IMR-90 (cell line): ENCODE results near the gene MYH6. TPM values are rescaled to one million over a fixed set of nuclear protein-coding genes. Genes with fewer than 3 reads are reported as not detected.

Experiments used
- ATAC-seq: fragments of 200-7000 bp; cut with Tn5 transposase; 2 replicates; pipeline ENCODE4 v1.9.1; 2020; ENCODE audit warnings: low read depth, mild to moderate bottlenecking, moderate library complexity
- BruUV-seq: library from RNA; stranded (reverse); fragments of 400-500 nt; replicated peaks from 2 replicates; lab custom pipeline; 2021; lab: Mats Ljungman, UMichigan
- CTCF ChIA-PET: fragments of 300-600 bp; formaldehyde crosslinking; extraction: SDS; loops from one replicate; lab custom pipeline; 2021; ENCODE audit warnings: antibody characterized with exemption; lab: Yijun Ruan, JAX
- POLR2A ChIA-PET: fragments of 300-600 bp; sonication (Branson Sonifier 250); formaldehyde crosslinking; loops from one replicate; lab custom pipeline; 2022; ENCODE audit warnings: antibody characterized with exemption; ENCODE audit not compliant: unreplicated experiment; lab: Charles Lee
- DNase-seq: peaks from one replicate; pipeline ENCODE4 v3.0.0; 2013
- H2AFZ ChIP-seq: replicated peaks from 2 replicates; pipeline ENCODE3; 2013; ENCODE audit warnings: low read length, mild to moderate bottlenecking; ENCODE audit not compliant: poor library complexity
- H2AK5ac ChIP-seq: 2 replicates; pipeline ENCODE4 v1.6.1; 2013; ENCODE audit warnings: low read depth, low read length, inconsistent platforms
- H2AK9ac ChIP-seq: replicated peaks from 2 replicates; pipeline ENCODE3; 2013; ENCODE audit warnings: mild to moderate bottlenecking, low read depth, low read length, moderate library complexity; ENCODE audit not compliant: poor library complexity
- H2BK120ac ChIP-seq: 2 replicates; pipeline ENCODE4 v1.6.1; 2013; ENCODE audit warnings: low read depth, low read length, inconsistent platforms
- H2BK15ac ChIP-seq: 3 replicates; pipeline ENCODE4 v1.6.1; 2013; ENCODE audit warnings: low read depth, low read length, inconsistent platforms
- H2BK20ac ChIP-seq: 2 replicates; pipeline ENCODE4 v1.6.1; 2013; ENCODE audit warnings: low read depth, mild to moderate bottlenecking, inconsistent platforms, low read length, moderate library complexity
- H2BK5ac ChIP-seq: 2 replicates; pipeline ENCODE4 v1.6.1; 2013; ENCODE audit warnings: mild to moderate bottlenecking, low read depth, low read length, inconsistent platforms; ENCODE audit not compliant: poor library complexity, severe bottlenecking
- H3K14ac ChIP-seq: replicated peaks from 2 replicates; pipeline ENCODE4 v1.6.1; 2013; ENCODE audit warnings: low read depth, low read length, inconsistent platforms
- H3K18ac ChIP-seq: 2 replicates; pipeline ENCODE4 v1.6.1; 2013; ENCODE audit warnings: low read depth, low read length, control low read depth
- H3K23ac ChIP-seq: 2 replicates; pipeline ENCODE4 v1.6.1; 2013; ENCODE audit warnings: low read depth, low read length, inconsistent platforms
- H3K27ac ChIP-seq: 2 replicates; pipeline ENCODE4 v1.5.1; 2013; ENCODE audit warnings: mild to moderate bottlenecking, control low read depth, low read length; ENCODE audit not compliant: insufficient read depth
- H3K27me3 ChIP-seq: 2 replicates; pipeline ENCODE4 v1.6.1; 2013; ENCODE audit warnings: low read length; ENCODE audit not compliant: control insufficient read depth, insufficient read depth
- H3K36me3 ChIP-seq: 2 replicates; pipeline ENCODE4 v1.6.1; 2013; ENCODE audit warnings: low read length, mixed read lengths; ENCODE audit not compliant: control insufficient read depth, insufficient read depth
- H3K4ac ChIP-seq: 2 replicates; pipeline ENCODE4 v1.6.1; 2013; ENCODE audit warnings: low read depth, low read length, inconsistent platforms
- H3K4me1 ChIP-seq: 2 replicates; pipeline ENCODE4 v1.6.1; 2013; ENCODE audit warnings: low read length, mixed read lengths; ENCODE audit not compliant: control insufficient read depth, insufficient read depth
- H3K4me2 ChIP-seq: 2 replicates; pipeline ENCODE4 v1.6.1; 2013; ENCODE audit warnings: low read depth, mild to moderate bottlenecking, control low read depth, low read length, moderate library complexity
- H3K4me3 ChIP-seq: 2 replicates; pipeline ENCODE4 v1.5.1; 2013; ENCODE audit warnings: low read depth, mild to moderate bottlenecking, control low read depth, low read length, moderate library complexity; ENCODE audit not compliant: insufficient read depth
- H3K56ac ChIP-seq: 2 replicates; pipeline ENCODE4 v1.6.1; 2013; ENCODE audit warnings: low read length, inconsistent platforms; ENCODE audit not compliant: insufficient read depth; ENCODE audit errors: extremely low read depth
- H3K79me1 ChIP-seq, 2 experiments: 2 replicates each; pipeline ENCODE4 v1.6.1; 2013; ENCODE audit warnings: low read length in 2 of 2, inconsistent platforms in 1 of 2, low read depth in 1 of 2
- H3K9ac ChIP-seq: 2 replicates; pipeline ENCODE4 v1.6.1; 2013; ENCODE audit warnings: low read depth, low read length, control low read depth
- H3K9me1 ChIP-seq: 2 replicates; pipeline ENCODE4 v1.6.1; 2013; ENCODE audit warnings: low read length, inconsistent platforms; ENCODE audit not compliant: insufficient read depth
- H3K9me3 ChIP-seq: 2 replicates; pipeline ENCODE4 v1.6.1; 2013; ENCODE audit warnings: low read length; ENCODE audit not compliant: control insufficient read depth, insufficient read depth
- H4K20me1 ChIP-seq: 2 replicates; pipeline ENCODE4 v1.6.1; 2013; ENCODE audit warnings: low read length, inconsistent platforms; ENCODE audit not compliant: insufficient read depth
- H4K5ac ChIP-seq: 2 replicates; pipeline ENCODE4 v1.6.1; 2013; ENCODE audit warnings: mild to moderate bottlenecking, low read depth, low read length, control low read depth
- H4K8ac ChIP-seq, 2 experiments: 2 replicates each; pipeline ENCODE4 v1.6.1; 2013; ENCODE audit warnings: low read depth in 2 of 2, low read length in 2 of 2, control low read depth in 1 of 2, inconsistent platforms in 1 of 2
- H4K91ac ChIP-seq: 2 replicates; pipeline ENCODE4 v1.6.1; 2013; ENCODE audit warnings: low read depth, low read length, inconsistent platforms; ENCODE audit not compliant: insufficient read depth
- BHLHE40 ChIP-seq: fragments of 150-350 bp; IDR thresholded peaks from 2 replicates; pipeline ENCODE4 v1.6.1; 2016; ENCODE audit warnings: mild to moderate bottlenecking, low read depth, low read length
- CEBPB ChIP-seq: IDR thresholded peaks from 2 replicates; pipeline ENCODE4 v1.6.1; 2012; ENCODE audit warnings: low read depth, low read length, improper control_type of control experiment
- CHD1 ChIP-seq: IDR thresholded peaks from 2 replicates; pipeline ENCODE4 v1.6.1; 2012; ENCODE audit warnings: low read depth, low read length, improper control_type of control experiment
- CTCF ChIP-seq: conservative IDR thresholded peaks from 2 replicates; pipeline ENCODE4 v1.5.1; 2012; ENCODE audit warnings: mild to moderate bottlenecking, low read depth, low read length, improper control_type of control experiment
- ELK1 ChIP-seq: fragments of 150-350 bp; IDR thresholded peaks from 2 replicates; pipeline ENCODE4 v1.6.1; 2016; ENCODE audit warnings: low read depth, mild to moderate bottlenecking, low read length, moderate library complexity, borderline replicate concordance
- MAFK ChIP-seq: IDR thresholded peaks from 2 replicates; pipeline ENCODE4 v1.6.1; 2012; ENCODE audit warnings: low read depth, low read length, improper control_type of control experiment
- MXI1 ChIP-seq: IDR thresholded peaks from 2 replicates; pipeline ENCODE4 v1.6.1; 2012; ENCODE audit warnings: low read depth, mild to moderate bottlenecking, low read length, moderate library complexity, borderline replicate concordance
- NFE2L2 ChIP-seq: fragments of 150-350 bp; IDR thresholded peaks from 2 replicates; pipeline ENCODE4 v1.6.1; 2016; ENCODE audit warnings: low read depth, mild to moderate bottlenecking, low read length
- POLR2A ChIP-seq: IDR thresholded peaks from 2 replicates; pipeline ENCODE4 v1.6.1; 2012; ENCODE audit warnings: mild to moderate bottlenecking, low read depth, low read length
- RAD21 ChIP-seq: IDR thresholded peaks from 2 replicates; pipeline ENCODE4 v1.6.1; 2012; ENCODE audit warnings: low read length, improper control_type of control experiment
- RCOR1 ChIP-seq: IDR thresholded peaks from 2 replicates; pipeline ENCODE4 v1.6.1; 2012; ENCODE audit warnings: mild to moderate bottlenecking, low read length, improper control_type of control experiment; ENCODE audit not compliant: insufficient replicate concordance
- RFX5 ChIP-seq: IDR thresholded peaks from 2 replicates; pipeline ENCODE4 v1.8.0; 2012; ENCODE audit warnings: low read depth, mild to moderate bottlenecking, low read length, moderate library complexity
- SMC3 ChIP-seq: fragments of 150-350 bp; IDR thresholded peaks from 2 replicates; pipeline ENCODE4 v1.6.1; 2016; ENCODE audit warnings: low read depth, mild to moderate bottlenecking, antibody characterized with exemption, low read length, moderate library complexity
- USF2 ChIP-seq: fragments of 150-350 bp; IDR thresholded peaks from 2 replicates; pipeline ENCODE4 v1.6.1; 2017; ENCODE audit warnings: mild to moderate bottlenecking, antibody characterized with exemption, low read length, low read depth
- dilution Hi-C: fragments of 300-500 bp; cut with HindIII; formaldehyde crosslinking; loops from one replicate; pipeline ENCODE4 v1.14.3; 2018; ENCODE audit warnings: low sequenced_read_pairs; ENCODE audit not compliant: unreplicated experiment
- in situ Hi-C: fragments of 300-500 bp; cut with MboI; formaldehyde crosslinking; loops from 3 replicates; pipeline ENCODE4 v1.14.3; 2019; ENCODE audit warnings: low sequenced_read_pairs, inconsistent platforms, mixed read lengths
- intact Hi-C: fragments of 100-400 bp; cut with micrococcal nuclease; formaldehyde crosslinking; loops from 2 replicates; pipeline ENCODE4 v1.10.0; 2022
- polyA plus RNA-seq, 3 experiments: library from polyadenylated mRNA; depleted of rRNA; stranded (reverse); fragments of >200 nt; gene quantifications; 2 replicates each; pipeline ENCODE4 v1.2.3, GENCODE V29; 2012; ENCODE audit warnings: low replicate concordance in 1 of 3
- total RNA-seq: library from RNA; depleted of rRNA; stranded (reverse); fragments of >200 nt; gene quantifications from 2 replicates; pipeline ENCODE4 v1.2.3, GENCODE V29; 2012

MYH6 gene
- total and polyA plus RNA-seq, 2 of the 4 experiments (the other 2 are of a cell fraction): not detected

GRCh38 chr14:23421594-23421993, 13.5 kb upstream of the MYH6 start:
- Histone ChIP-seq H2AK5ac (no peak overlapping the region), H3K14ac (no peak overlapping the region), H3K79me1 (no peaks in the 10 kb centered on the region), H2BK20ac (no peak overlapping the region), H4K91ac (no peak overlapping the region), H3K18ac (no peak overlapping the region), H3K36me3 (no peaks in the 10 kb centered on the region), H4K8ac (no peak overlapping the region), H3K9me3 (no peaks in the 10 kb centered on the region), H3K4ac (no peak overlapping the region), H2BK15ac (no peak overlapping the region), H3K23ac (no peak overlapping the region), H2AK9ac (no peak overlapping the region), H3K27me3 (peaks cover 18% of the 10 kb centered on the region), H2BK5ac (no peak overlapping the region), H4K5ac (no peak overlapping the region), H3K56ac (no peak overlapping the region), H2AFZ (no peak overlapping the region), H3K4me3 (no peak overlapping the region), H4K20me1 (no peaks in the 10 kb centered on the region), H3K27ac (no peak overlapping the region), H3K4me2 (no peak overlapping the region), H2BK120ac (no peak overlapping the region), H3K4me1 (no peaks in the 10 kb centered on the region), H3K9ac (no peak overlapping the region), H3K9me1 (no peaks in the 10 kb centered on the region)
- ATAC-seq: no peak
- CTCF ChIA-PET: interaction anchor here (0.9 kb wide), 1 partner anchor 29 kb away, joined by 3 read pairs; no protein-coding TSS in a partner anchor
- TF ChIP-seq NFE2L2 (no peak), ELK1 (no peak), RFX5 (no peak), MXI1 (no peak), MAFK (no peak), USF2 (no peak), RAD21 (no peak), POLR2A (no peak), BHLHE40 (no peak), CTCF (no peak), CEBPB (no peak), CHD1 (no peak), RCOR1 (no peak), SMC3 (no peak)
- DNase-seq: no peak
- no TSS peak for BruUV-seq
- POLR2A ChIA-PET: no interaction called here
- intact Hi-C loops: no loop called here
- in situ Hi-C loops: no loop called here
- dilution Hi-C loops: no loop called here
